ENCODE results near the gene TECR.

- TF ChIP-seq CTCF (conservative IDR thresholded peaks at IDR 0.05; ENCODE audit: low read depth, low read length) (no peak), MXI1 (IDR thresholded peaks at IDR 0.05; ENCODE audit: borderline replicate concordance, low read depth, low read length) (no peak), POLR2A (IDR thresholded peaks at IDR 0.05; ENCODE audit: low read depth, low read length) (no peak), RCOR1 (IDR thresholded peaks at IDR 0.05; ENCODE audit: insufficient replicate concordance, low read length) (no peak), ELK1 (IDR thresholded peaks at IDR 0.05; ENCODE audit: borderline replicate concordance, low read depth, low read length) (no peak), FOS (IDR thresholded peaks at IDR 0.05; ENCODE audit: low read depth, low read length) (no peak), BHLHE40 (IDR thresholded peaks at IDR 0.05; ENCODE audit: low read depth, low read length) (no peak)
Observed at GRCh38 chr19:14577264-14577663, 47.9 kb downstream of the TECR start.

All from IMR-90 (cell line).